Adrenal gland (tissue), 5 donors: ENCODE data around the gene NTHL1.

Experiments used
- POLR2A ChIP-seq, 2 donors: fragments of 450-650 bp; IDR thresholded peaks; one replicate each; pipeline ENCODE4 v1.6.1; 2017; ENCODE audit warnings: antibody characterized with exemption in 2 of 2, mild to moderate bottlenecking in 2 of 2, moderate library complexity in 1 of 2
- TF ChIP-seq, protein P1 (sequence below), 6 experiments: fragments of 450-650 bp in 4 of 6; fragments of 200-600 bp in 2 of 6; sonication (generic) in 1 of 6; IDR thresholded peaks; 1 replicate in 5 of 6; 2 replicates in 1 of 6; pipeline versions ENCODE4 v1.5.1 to v1.8.0; 2016 to 2021; ENCODE audit warnings: antibody characterized with exemption in 6 of 6, mild to moderate bottlenecking in 2 of 6, moderate library complexity in 1 of 6
- donor health status: DM: no; HTN: no; CAD: no.

GRCh38 chr16:2002406-2003230 lies 45.0 kb downstream of the NTHL1 start:
- TF ChIP-seq POLR2A (IDR thresholded peaks at IDR 0.05) = no peak
- TF ChIP-seq, protein P1, sequence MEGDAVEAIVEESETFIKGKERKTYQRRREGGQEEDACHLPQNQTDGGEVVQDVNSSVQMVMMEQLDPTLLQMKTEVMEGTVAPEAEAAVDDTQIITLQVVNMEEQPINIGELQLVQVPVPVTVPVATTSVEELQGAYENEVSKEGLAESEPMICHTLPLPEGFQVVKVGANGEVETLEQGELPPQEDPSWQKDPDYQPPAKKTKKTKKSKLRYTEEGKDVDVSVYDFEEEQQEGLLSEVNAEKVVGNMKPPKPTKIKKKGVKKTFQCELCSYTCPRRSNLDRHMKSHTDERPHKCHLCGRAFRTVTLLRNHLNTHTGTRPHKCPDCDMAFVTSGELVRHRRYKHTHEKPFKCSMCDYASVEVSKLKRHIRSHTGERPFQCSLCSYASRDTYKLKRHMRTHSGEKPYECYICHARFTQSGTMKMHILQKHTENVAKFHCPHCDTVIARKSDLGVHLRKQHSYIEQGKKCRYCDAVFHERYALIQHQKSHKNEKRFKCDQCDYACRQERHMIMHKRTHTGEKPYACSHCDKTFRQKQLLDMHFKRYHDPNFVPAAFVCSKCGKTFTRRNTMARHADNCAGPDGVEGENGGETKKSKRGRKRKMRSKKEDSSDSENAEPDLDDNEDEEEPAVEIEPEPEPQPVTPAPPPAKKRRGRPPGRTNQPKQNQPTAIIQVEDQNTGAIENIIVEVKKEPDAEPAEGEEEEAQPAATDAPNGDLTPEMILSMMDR (IDR thresholded peaks at IDR 0.05) = no peak
